ENCODE measurements around the gene CAMKV. TPM values are rescaled to one million over a fixed set of nuclear protein-coding genes. Genes with fewer than 3 reads are reported as not detected.
A peak's percentile ranks its signal among the peaks of the same experiment; 100 is the strongest.
"Not testable (repeated sequence)": the region's sequence is repeated elsewhere in the genome, so short reads cannot be mapped to it uniquely, and the experiment has no call there.

CAMKV gene
- total RNA-seq, result not detected

DNA sequence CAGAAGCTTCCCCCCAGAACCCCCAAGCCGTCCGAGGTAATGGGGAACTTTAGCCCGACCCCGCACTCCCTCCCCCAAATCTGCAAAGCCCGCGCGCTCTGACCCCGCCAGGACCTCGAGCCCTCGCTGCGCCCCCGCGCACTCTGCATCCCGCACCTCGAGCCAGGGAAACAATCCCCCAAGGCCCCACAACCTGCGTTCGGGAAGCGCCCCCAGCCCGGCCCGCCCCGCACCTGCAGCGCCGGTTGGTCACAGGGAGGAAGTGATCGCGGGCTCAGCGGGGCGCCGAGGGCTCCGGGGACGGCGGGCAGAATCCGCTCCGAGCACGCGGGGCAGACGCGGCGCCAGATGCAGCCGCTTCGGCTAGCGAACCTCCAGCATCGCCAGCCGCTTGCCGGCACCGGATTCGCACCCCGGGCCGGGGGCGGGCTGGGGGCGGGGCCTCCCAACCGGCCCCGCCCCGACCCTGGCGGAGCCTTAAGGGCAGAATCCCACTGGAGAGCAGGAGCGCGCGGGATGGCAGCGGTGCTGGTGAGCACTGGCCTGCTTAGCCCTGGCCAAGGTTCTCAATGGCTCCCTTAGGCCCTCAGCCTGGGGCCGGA lies at the start of gene CAMKV:
TSS of gene CAMKV (minus strand) at position 382 of the 602 bp plus-strand sequence. CDS start 7,518 bp downstream, outside the sequence.
- TF ChIP-seq, protein P1, sequence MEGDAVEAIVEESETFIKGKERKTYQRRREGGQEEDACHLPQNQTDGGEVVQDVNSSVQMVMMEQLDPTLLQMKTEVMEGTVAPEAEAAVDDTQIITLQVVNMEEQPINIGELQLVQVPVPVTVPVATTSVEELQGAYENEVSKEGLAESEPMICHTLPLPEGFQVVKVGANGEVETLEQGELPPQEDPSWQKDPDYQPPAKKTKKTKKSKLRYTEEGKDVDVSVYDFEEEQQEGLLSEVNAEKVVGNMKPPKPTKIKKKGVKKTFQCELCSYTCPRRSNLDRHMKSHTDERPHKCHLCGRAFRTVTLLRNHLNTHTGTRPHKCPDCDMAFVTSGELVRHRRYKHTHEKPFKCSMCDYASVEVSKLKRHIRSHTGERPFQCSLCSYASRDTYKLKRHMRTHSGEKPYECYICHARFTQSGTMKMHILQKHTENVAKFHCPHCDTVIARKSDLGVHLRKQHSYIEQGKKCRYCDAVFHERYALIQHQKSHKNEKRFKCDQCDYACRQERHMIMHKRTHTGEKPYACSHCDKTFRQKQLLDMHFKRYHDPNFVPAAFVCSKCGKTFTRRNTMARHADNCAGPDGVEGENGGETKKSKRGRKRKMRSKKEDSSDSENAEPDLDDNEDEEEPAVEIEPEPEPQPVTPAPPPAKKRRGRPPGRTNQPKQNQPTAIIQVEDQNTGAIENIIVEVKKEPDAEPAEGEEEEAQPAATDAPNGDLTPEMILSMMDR (IDR thresholded peaks at IDR 0.05), result no peak
- no peak for DNase-seq (ENCODE audit: low spot score)
- ATAC-seq (ENCODE audit: low FRiP score), result no peak

DNA sequence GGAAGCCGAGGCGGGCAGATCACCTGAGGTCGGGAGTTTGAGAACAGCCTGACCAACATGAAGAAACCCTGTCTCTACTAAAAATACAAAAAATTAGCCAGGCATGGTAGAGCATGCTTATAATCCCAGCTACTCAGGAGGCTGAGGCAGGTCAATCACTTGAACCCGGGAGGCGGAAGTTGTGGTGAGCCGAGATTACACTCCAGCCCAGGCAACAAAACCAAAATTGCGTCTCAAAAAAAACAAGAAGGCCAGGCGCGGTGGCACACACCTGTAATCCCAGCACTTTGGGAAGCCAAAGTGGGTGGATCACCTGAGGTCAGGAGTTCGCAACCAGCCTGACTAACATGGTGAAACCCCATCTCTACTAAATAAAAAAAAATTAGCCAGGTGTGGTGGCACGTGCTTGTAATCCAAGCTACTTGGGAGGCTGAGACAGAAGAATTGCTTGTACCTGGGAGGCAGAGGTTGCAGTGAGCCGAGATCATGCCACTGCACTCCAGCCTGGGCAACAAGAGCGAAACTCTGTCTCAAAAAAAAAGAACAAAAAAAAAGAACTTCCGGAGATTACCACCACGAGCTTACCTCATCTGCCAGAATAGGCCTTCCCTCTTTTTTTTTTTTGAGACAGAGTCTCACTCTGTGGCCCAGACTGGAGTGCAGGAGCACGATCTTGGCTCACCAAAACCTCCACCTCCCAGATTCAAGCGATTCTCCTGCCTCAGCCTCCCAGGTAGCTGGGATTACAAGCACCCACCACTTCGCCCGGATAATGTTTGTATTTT lies 48.3 kb upstream of the CAMKV start:
- not testable (repeated sequence) for ATAC-seq (ENCODE audit: low FRiP score); DNase-seq (ENCODE audit: low spot score)

- TF ChIP-seq, protein P1 (IDR thresholded peaks at IDR 0.05), result no peak
- peak; percentile 39 for ATAC-seq (ENCODE audit: low FRiP score)
Observed at GRCh38 chr3:49916686-49917085, 47.0 kb upstream of the CAMKV start.

DNA sequence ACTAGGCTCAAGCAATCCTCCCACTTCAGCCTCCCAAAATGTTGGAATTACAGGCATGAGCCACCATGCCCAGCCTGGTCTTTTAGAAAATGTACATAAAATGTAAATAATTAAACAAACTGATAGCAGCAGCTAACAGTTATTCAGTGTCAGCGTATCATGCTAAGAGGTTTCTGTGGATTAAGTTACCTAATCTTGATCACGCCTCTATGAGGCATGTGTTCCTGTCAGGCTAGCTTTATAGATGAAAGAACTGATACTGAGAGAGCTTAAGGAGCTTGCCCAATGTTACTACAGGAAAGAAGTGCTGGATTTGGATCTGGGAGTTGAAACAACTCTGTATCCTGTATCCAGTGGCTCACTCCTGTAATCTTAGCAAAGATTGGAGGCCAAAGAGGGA lies 45.2 kb upstream of the CAMKV start:
- TF ChIP-seq, protein P1 (IDR thresholded peaks at IDR 0.05), result no peak
- DNase-seq (ENCODE audit: low spot score) (no peak), ATAC-seq (ENCODE audit: low FRiP score) (no peak)

More at GRCh38 chr3:49916686-49917085, 47.0 kb upstream of the CAMKV start:
- DNase-seq (ENCODE audit: low spot score), result no peak

GRCh38 chr3:49912881-49913281 lies 43.2 kb upstream of the CAMKV start:
- TF ChIP-seq, protein P1 (IDR thresholded peaks at IDR 0.05), result no peak
- ATAC-seq (ENCODE audit: low FRiP score) (no peak), DNase-seq (ENCODE audit: low spot score) (no peak)

DNA sequence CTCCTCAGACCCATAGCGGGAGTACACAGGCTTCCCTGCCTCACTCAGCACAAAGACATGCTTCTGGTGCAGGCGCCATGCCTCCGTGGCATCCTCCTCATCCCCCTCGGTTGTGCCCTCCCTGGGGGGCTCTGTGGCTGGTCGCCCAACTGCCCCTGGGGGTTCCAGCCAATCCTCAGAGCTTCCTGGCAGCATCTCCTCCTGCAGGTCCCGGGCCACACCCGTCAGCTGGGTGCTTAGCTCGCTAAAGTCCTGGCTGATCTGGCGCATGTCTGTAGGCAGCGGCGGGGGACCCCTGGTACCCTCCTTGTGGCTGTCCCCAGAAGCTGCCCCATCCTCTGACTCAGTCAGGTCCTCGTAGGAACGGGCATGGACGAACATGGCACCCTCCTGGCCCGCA lies 41.9 kb upstream of the CAMKV start:
- TF ChIP-seq, protein P1 (IDR thresholded peaks at IDR 0.05), result no peak
- ATAC-seq (ENCODE audit: low FRiP score) (no peak), DNase-seq (ENCODE audit: low spot score) (no peak)

DNA sequence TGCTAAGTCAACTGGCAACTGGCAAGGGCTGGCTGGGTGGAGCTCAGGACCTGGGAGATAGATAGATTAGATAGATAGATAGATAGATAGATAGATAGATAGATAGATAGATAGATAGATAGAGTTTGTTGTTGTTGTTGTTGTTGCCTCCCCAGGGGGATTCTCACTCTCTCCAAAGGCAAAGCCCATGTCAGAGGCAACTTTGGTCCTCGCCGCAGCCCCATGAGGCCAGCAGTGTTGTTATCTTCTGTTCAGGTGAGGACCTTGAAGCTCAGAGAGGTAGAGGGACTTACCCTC lies 41.4 kb upstream of the CAMKV start:
- no peak for DNase-seq (ENCODE audit: low spot score)
- TF ChIP-seq, protein P1 (IDR thresholded peaks at IDR 0.05), result no peak
- no peak for ATAC-seq (ENCODE audit: low FRiP score)

All from omental fat pad (tissue), 4 donors.